AG04449 (cell line): ENCODE results near the gene NLGN3.

ENCODE experiments used
- CTCF ChIA-PET: fragments of 350-600 bp; formaldehyde crosslinking; extraction: SDS; loops from one replicate; lab custom pipeline; 2021; ENCODE audit warnings: antibody characterized with exemption; lab: Yijun Ruan, JAX
- POLR2A ChIA-PET: fragments of 400-600, 350-600 bp; formaldehyde crosslinking; extraction: SDS; loops from one replicate; lab custom pipeline; 2020; ENCODE audit warnings: antibody characterized with exemption, inconsistent platforms; lab: Yijun Ruan, JAX
- DNase-seq: peaks from one replicate; pipeline ENCODE4 v3.0.0-alpha.2; 2010; ENCODE audit warnings: low read depth, low spot score
- H3K4me3 ChIP-seq: 2 replicates; pipeline ENCODE4 v1.5.1; 2011; ENCODE audit warnings: low read depth, mild to moderate bottlenecking, control low read depth, low read length
- CTCF ChIP-seq: IDR thresholded peaks from one replicate; pipeline ENCODE4 v1.5.1; 2011; ENCODE audit warnings: mild to moderate bottlenecking, moderate library complexity, low read length, control low read depth, inconsistent platforms; ENCODE audit not compliant: insufficient read depth; ENCODE audit errors: missing control alignments

NLGN3 gene

GRCh38 chrX:71169586-71169985 is 24.9 kb downstream of the NLGN3 start:
- ChIA-PET CTCF (no interaction called here), POLR2A (no interaction called here)
- no peak for DNase-seq

GRCh38 chrX:71170660-71171059 is 26.0 kb downstream of the NLGN3 start:
- CTCF ChIA-PET, result no interaction called here
- DNase-seq, result no peak
- POLR2A ChIA-PET, result no interaction called here
- TF ChIP-seq CTCF, result no peak
- H3K4me3 ChIP-seq, result no peak overlapping the region

More at GRCh38 chrX:71169586-71169985, 24.9 kb downstream of the NLGN3 start:
- no peak overlapping the region for H3K4me3 ChIP-seq
- TF ChIP-seq CTCF, result no peak

GRCh38 chrX:71171110-71171801 is 26.6 kb downstream of the NLGN3 start:
- ChIA-PET POLR2A (no interaction called here), CTCF (no interaction called here)
- no peak for TF ChIP-seq CTCF
- no peak overlapping the region for H3K4me3 ChIP-seq
- no peak for DNase-seq

- ChIA-PET POLR2A (no interaction called here), CTCF (interaction anchor here (2.6 kb wide), 1 partner anchor 203 kb away, joined by 8 read pairs; no protein-coding TSS in a partner anchor)
- TF ChIP-seq CTCF, result no peak
- no peak for DNase-seq
- H3K4me3 ChIP-seq, result no peak overlapping the region
These were observed 28.8 kb downstream of the NLGN3 start for GRCh38 chrX:71173440-71173839.

- CTCF ChIA-PET, result interaction anchor here (2.6 kb wide), 1 partner anchor 204 kb away, joined by 8 read pairs; no protein-coding TSS in a partner anchor
- no peak for TF ChIP-seq CTCF
- no peak for DNase-seq
- POLR2A ChIA-PET, result no interaction called here
- no peak overlapping the region for H3K4me3 ChIP-seq
These were observed 30.2 kb downstream of the NLGN3 start for GRCh38 chrX:71174795-71175194.

GRCh38 chrX:71175531-71175930 is 30.9 kb downstream of the NLGN3 start:
- POLR2A ChIA-PET, result no interaction called here
- CTCF ChIA-PET, result interaction anchor here (2.6 kb wide), 1 partner anchor 205 kb away, joined by 8 read pairs; no protein-coding TSS in a partner anchor
- H3K4me3 ChIP-seq, result no peak overlapping the region
- DNase-seq, result no peak
- no peak for TF ChIP-seq CTCF
